ENCODE results near the gene MBTPS2. TPM values are rescaled to one million over a fixed set of nuclear protein-coding genes. Genes with fewer than 3 reads are reported as not detected.
"Not testable (repeated sequence)": the region's sequence is repeated elsewhere in the genome, so short reads cannot be mapped to it uniquely, and the experiment has no call there.

MBTPS2 gene
- polyA plus RNA-seq, 3 donors: 2.0 to 7.4 (median 4.6) TPM

DNA sequence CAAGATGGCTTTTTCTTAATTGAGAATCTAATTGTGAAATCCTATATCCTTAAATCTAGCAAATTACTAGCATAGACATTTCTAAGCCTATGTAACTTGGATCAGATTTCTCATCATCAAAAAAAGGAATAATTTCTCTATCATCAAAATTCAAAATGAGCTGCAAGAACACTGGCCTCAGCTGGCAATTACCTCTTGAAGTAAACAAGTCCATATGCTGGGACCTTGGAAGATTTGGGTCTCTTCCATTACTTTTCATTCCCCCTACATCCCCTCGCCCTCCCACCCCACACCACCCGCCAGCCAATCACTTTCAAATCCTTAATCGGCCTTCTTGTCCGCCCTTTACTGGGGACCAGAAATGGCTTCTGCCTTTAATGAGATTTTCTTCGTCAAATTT is 23.3 kb upstream of the MBTPS2 start:
- no peaks in the 10 kb centered on the region for H3K36me3 Mint-ChIP-seq
- no peak overlapping the region for H3K4me2 ChIP-seq (replicated peaks; ENCODE audit: extremely low read depth, low read length, poor library complexity, severe bottlenecking)

GRCh38 chrX:21820170-21820569 is 19.2 kb upstream of the MBTPS2 start:
- H3K27me3 Mint-ChIP-seq (ENCODE audit: low read depth in 3 of 3); H2AFZ ChIP-seq (ENCODE audit: insufficient read depth, low read depth, low read length, poor library complexity, severe bottlenecking); H3K4me1 Mint-ChIP-seq; H3K4me3 Mint-ChIP-seq; H3K4me1 ChIP-seq (ENCODE audit: control insufficient read depth in 1 of 2, insufficient read depth in 2 of 2, low read length in 2 of 2); H3K9ac ChIP-seq (ENCODE audit: insufficient read depth, low read length, poor library complexity, severe bottlenecking); H3K4me2 ChIP-seq (replicated peaks; ENCODE audit: extremely low read depth, low read length, poor library complexity, severe bottlenecking); H3K9me3 ChIP-seq (replicated peaks in 1 of 2; ENCODE audit: control insufficient read depth in 1 of 2, insufficient read depth in 1 of 2, low read length in 2 of 2); H3K27me3 ChIP-seq (ENCODE audit: control insufficient read depth in 2 of 2, insufficient read depth in 2 of 2, low read length in 2 of 2); H3K4me3 ChIP-seq (replicated peaks in 1 of 3; ENCODE audit: low read depth in 2 of 3, low read length in 3 of 3); H3K36me3 ChIP-seq (replicated peaks in 1 of 2; ENCODE audit: control insufficient read depth in 1 of 2, insufficient read depth in 2 of 2, low read length in 2 of 2); H3K27ac Mint-ChIP-seq; H3K79me2 ChIP-seq (ENCODE audit: insufficient read depth, low read length); H3K9me3 Mint-ChIP-seq; intact Hi-C loops (cut with micrococcal nuclease); H3K36me3 Mint-ChIP-seq; H3K27ac ChIP-seq (ENCODE audit: low read depth in 1 of 2, low read length in 2 of 2); H4K20me1 ChIP-seq (ENCODE audit: insufficient read depth, low read length); DNase-seq: not testable (repeated sequence)
- WGBS (ENCODE audit: insufficient coverage): no CpG with 5 or more reads among the region's 1 CpG

More for the DNA sequence above, 23.3 kb upstream of the MBTPS2 start:
- no peak overlapping the region for H3K4me3 ChIP-seq (replicated peaks in 1 of 3; ENCODE audit: low read depth in 2 of 3, low read length in 3 of 3)
- no peak overlapping the region for H3K4me3 Mint-ChIP-seq
- H3K79me2 ChIP-seq (ENCODE audit: insufficient read depth, low read length): no peaks in the 10 kb centered on the region
- no peak overlapping the region for H3K27ac Mint-ChIP-seq
- no peak overlapping the region for H3K9ac ChIP-seq (ENCODE audit: insufficient read depth, low read length, poor library complexity, severe bottlenecking)
- DNase-seq: no peak
- TF ChIP-seq, protein P1, sequence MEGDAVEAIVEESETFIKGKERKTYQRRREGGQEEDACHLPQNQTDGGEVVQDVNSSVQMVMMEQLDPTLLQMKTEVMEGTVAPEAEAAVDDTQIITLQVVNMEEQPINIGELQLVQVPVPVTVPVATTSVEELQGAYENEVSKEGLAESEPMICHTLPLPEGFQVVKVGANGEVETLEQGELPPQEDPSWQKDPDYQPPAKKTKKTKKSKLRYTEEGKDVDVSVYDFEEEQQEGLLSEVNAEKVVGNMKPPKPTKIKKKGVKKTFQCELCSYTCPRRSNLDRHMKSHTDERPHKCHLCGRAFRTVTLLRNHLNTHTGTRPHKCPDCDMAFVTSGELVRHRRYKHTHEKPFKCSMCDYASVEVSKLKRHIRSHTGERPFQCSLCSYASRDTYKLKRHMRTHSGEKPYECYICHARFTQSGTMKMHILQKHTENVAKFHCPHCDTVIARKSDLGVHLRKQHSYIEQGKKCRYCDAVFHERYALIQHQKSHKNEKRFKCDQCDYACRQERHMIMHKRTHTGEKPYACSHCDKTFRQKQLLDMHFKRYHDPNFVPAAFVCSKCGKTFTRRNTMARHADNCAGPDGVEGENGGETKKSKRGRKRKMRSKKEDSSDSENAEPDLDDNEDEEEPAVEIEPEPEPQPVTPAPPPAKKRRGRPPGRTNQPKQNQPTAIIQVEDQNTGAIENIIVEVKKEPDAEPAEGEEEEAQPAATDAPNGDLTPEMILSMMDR (IDR thresholded peaks at IDR 0.05): no peak
- H4K20me1 ChIP-seq (ENCODE audit: insufficient read depth, low read length): no peaks in the 10 kb centered on the region
- peaks cover 0 to 7% (median 3%) of the 10 kb centered on the region in 7 donors for H3K9me3 Mint-ChIP-seq
- H3K36me3 ChIP-seq (replicated peaks in 1 of 2; ENCODE audit: control insufficient read depth in 1 of 2, insufficient read depth in 2 of 2, low read length in 2 of 2): no peaks in the 10 kb centered on the region
- H3K27ac ChIP-seq (ENCODE audit: low read depth in 1 of 2, low read length in 2 of 2): no peak overlapping the region
- H3K27me3 Mint-ChIP-seq (ENCODE audit: low read depth in 3 of 3): peaks cover 5 to 6% (median 6%) of the 10 kb centered on the region in 3 donors
- H3K27me3 ChIP-seq (ENCODE audit: control insufficient read depth in 2 of 2, insufficient read depth in 2 of 2, low read length in 2 of 2): no peaks in the 10 kb centered on the region
- no peaks in the 10 kb centered on the region for H3K4me1 Mint-ChIP-seq
- H3K9me3 ChIP-seq (replicated peaks in 1 of 2; ENCODE audit: control insufficient read depth in 1 of 2, insufficient read depth in 1 of 2, low read length in 2 of 2): no peaks in the 10 kb centered on the region
- no peaks in the 10 kb centered on the region for H3K4me1 ChIP-seq (ENCODE audit: control insufficient read depth in 1 of 2, insufficient read depth in 2 of 2, low read length in 2 of 2)
- no peak overlapping the region for H2AFZ ChIP-seq (ENCODE audit: insufficient read depth, low read depth, low read length, poor library complexity, severe bottlenecking)
- intact Hi-C loops (cut with micrococcal nuclease): no loop called here
- WGBS (ENCODE audit: insufficient coverage): 100% methylated on average over 3 of the region's 5 CpGs
